ENCODE results near the gene MSRB3.
"Not testable (repeated sequence)": the region's sequence is repeated elsewhere in the genome, so short reads cannot be mapped to it uniquely, and the experiment has no call there.

MSRB3 gene

DNA sequence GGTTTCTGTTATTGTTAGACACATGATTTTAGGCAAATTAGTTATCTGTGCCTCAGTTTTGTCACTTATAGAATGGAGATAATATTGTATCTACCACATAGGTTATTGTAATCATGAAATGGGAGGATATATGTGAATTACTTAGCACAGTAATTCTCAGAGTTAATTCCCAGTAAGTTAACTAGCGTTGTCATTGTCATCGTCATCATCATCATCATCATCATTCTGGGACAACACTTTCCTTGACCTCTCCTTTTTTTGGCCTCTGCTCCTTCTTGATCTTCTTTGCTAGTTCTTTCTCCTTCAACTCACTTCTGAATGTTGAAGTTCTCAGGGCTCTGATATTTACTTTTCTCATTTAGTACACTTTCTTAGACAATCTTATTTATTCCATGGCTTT, 13.8 kb downstream of the MSRB3 start:
- DNase-seq = no peak

DNA sequence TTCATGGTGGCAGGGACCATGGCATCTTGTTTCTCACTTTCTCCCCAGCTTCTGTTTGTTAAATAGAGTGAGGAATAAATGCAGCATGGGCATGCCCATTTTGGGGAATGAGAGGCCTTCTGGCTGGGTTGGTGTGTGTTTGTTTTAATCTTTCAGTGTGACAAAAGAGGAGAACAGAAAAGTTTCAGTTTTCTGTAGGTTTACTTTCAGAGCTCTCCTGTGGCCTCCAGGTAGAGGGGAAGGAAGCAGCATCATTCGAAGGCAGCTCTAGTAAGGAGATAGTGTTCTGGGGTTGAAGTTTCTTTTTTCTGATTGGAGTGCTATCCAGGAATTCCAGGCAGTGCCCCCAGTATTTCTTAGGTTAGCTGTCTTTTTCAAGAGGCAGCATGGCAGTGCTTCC, 15.3 kb downstream of the MSRB3 start:
- DNase-seq = no peak

DNA sequence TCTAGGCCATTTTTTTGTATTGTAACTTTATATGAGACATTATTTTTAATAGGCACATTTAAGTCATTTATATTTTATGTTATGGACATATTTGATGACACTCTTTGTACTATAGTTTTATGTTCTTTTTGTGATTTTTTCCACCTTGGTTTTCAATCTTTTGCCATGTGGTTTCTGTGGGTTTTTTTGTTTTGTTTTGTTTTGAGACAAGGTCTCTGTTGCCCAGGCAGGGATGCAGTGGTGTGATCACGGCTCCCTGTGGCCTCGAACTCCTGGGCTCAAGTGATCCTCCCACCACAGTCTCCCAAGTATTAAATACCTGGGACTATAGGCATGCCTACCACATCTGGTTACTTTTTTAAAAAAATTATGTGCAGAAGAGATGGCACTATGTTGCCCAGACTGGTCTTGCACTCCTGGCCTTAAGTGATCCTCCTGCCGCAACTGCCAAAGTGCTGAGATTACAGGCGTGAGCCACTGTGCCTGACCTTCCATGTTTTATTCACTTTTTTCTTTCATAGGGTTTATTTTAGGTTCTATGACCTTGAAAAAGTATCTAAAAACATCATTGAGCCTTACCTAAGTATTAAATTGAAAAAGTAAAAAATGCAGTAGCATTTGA, 16.3 kb downstream of the MSRB3 start:
- DNase-seq = no peak

DNA sequence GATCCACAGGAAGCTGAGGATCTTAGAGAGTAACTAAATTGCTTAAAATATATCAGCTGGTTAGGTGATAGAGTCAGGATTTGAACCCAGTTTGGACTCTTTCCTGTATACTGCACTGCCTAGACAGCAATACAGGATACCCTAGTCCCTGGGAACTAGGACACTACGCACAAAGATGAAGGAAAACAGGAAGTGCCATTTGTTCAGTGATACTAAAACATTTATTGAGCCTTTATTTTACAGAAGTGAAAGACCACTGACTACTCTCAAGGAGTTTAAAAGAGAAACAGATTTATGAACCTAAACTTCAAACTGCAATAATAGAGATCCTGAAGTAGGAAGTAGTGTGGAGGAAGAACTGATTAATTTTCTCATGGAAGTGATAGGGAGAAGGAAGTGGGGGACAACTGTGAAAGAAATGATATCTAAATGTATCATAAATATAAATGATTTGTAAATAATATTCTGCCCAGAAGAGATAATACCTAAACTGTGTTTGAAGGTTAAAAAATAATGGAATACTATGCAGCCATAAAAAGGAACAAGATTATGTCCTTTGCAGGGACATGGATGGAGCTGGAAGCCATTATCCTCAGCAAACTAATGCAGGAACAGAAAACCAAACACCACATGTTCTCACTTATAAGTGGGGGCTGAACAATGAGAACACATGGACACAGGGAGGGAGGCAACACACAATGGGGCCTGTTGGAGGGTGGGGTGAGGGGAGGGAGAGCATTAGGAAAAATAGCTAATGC, 18.2 kb downstream of the MSRB3 start:
- DNase-seq = no peak

DNA sequence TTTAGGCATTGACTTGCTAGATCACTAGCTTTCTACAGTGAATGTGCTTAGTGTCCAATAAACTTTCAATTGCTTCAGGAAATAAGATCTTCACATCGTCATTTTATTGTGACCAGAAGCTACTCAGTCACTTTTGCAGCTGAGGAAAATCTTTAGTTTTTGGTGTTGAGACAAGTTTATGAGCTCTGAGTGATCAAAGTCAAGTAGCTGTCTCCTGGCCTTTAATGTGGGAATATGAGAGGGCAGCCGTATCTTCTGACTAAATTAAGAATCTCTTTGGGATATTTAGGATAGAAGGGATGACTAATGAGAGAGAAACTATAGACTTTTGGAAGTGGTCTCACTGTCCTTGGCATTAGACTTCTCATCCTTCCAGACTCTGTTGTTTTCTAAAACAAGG, 21.6 kb downstream of the MSRB3 start:
- no peak for DNase-seq

GRCh38 chr12:65300679-65301349, 22.3 kb downstream of the MSRB3 start:
- no peak for DNase-seq

DNA sequence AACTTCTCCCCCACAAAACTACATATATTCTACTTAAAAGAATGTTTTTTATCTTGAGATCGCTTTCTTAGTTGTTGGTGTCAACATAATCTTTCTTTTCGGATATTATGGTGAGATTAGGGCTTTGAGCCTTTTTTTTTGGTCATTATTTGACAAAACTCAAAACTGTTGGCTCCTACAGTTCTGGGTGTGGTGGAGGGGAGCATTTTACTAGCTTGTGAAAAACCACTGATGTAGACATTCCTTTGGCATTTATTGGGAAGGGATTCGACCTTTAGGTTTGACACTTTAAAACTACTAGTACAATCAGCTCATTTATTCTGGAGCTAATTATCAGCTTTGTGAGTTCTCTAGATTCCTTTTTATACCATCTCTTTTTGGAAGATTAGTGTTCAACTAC, 24.4 kb downstream of the MSRB3 start:
- no peak for DNase-seq

GRCh38 chr12:65305346-65305950, 27.0 kb downstream of the MSRB3 start:
- DNase-seq = no peak

GRCh38 chr12:65306366-65307168, 28.1 kb downstream of the MSRB3 start:
- DNase-seq = no peak

DNA sequence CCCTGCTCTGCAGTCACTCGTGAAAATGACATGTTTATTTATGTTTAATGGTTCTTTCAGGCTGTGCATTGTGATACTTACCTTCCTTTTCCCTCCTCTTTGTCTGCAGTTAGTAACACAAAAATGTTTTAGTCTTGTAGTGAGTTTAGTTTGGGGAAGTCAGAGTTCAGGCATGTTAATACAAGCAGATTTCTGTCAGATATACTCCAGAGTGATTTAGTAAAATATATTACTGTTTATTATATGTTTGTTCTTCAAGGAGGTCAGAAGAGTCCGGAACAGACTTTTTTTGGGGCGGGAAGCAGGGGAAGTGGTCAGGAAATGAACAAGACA, 28.7 kb downstream of the MSRB3 start:
- DNase-seq = no peak

- no peak for DNase-seq
Measured at GRCh38 chr12:65308006-65308405, 29.5 kb downstream of the MSRB3 start.

- no peak for DNase-seq
Measured at GRCh38 chr12:65308601-65309071, 30.2 kb downstream of the MSRB3 start.

DNA sequence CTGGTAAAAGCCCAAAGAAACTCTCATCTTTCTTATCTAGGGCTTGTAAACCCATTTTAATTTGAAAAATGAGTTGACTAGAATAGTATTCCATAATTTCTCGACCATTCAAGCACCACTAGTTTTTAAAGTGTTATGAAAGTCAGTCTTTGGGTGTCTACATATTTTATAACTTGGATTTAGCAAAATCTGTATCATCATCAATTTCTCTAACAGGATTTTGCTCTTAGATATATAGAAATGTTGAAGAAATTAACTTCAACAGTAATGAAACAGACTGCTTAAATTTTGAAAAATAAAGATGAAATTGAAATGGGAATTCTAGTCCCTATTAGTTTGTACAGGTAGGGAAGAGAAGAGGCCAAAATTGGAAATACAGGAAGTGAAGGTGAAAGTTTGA, 32.8 kb downstream of the MSRB3 start:
- no peak for DNase-seq

DNA sequence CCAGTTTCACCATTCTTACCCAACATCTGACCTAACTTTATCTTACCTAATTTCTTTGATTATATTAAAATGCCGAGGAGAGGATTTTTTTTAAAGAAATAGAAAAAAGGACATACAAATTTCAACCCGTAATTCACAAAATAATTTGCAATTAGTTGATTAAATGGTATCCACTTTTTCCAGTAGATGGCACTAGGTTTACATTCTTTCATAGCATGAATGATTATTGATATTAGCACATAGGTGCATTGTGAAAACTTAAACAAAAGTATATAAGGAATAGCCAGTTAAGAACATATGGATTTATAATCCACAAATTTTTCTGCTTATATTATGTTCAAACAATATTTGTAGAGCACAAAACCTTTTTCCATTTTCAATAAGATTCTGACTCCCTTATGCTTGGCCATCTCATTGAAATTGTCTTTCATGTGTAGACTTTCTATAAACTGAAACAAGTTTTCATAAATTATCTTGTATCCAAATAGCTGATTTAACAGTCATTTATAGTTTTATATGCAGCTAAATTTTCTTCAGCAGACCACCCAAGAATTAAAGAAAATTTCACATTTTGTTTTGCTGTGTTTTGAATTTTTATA, 35.3 kb downstream of the MSRB3 start:
- no peak for DNase-seq

- DNase-seq = not testable (repeated sequence)
Measured at GRCh38 chr12:65315238-65315637, 36.8 kb downstream of the MSRB3 start.

GRCh38 chr12:65318186-65318685, 39.8 kb downstream of the MSRB3 start:
- DNase-seq = no peak

DNA sequence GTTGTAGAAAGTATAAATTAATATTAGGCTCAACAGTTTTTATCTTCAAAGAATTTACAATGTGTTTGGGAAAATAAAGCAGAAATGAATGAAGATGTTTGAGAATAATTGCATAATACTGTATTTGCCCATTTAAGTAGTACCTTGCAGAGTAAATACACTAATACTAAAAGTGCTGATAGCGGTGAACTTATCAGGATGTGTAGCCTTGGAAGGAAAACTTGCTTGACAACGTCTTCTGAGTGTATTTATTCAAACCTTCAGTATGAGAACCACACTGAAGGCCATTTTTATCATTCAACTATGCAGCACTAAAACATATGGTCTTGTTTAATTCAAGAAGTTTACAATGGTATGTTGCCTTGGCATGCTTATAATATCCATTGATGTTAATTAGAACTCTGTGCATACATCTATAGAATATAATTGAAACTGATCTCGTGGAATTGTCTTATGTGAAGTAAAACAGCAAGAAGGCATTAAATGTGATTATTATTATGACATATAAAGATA, 41.3 kb downstream of the MSRB3 start:
- DNase-seq = no peak

- no peak for DNase-seq
Measured at GRCh38 chr12:65323070-65323469, 44.6 kb downstream of the MSRB3 start.

GRCh38 chr12:65324056-65324455, 45.6 kb downstream of the MSRB3 start:
- no peak for DNase-seq

- DNase-seq = no peak
Measured at GRCh38 chr12:65324551-65324950, 46.1 kb downstream of the MSRB3 start.

DNA sequence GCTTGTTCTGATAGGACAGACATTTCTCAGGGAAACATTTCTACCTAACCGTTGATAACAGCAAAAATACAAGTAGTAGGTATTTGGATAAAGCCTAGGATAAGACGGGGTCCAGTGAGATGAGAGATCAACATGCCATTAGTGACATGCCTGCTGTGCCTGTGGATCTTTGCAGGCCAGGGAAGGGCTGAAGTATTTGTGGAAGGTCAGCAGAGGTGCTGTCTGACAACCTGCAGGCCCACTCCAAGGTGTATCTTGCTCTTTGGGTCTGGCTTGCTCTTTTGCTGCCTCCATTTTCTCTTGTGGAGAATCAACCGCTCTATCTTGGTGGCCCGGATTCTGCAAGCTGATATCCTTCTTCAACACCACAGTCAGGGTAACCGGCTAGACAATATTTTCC, 46.7 kb downstream of the MSRB3 start:
- no peak for DNase-seq

- DNase-seq = no peak
Measured at GRCh38 chr12:65326616-65327015, 48.1 kb downstream of the MSRB3 start.
